ENCODE results near the gene OAS3. TPM values are rescaled to one million over a fixed set of nuclear protein-coding genes. Genes with fewer than 3 reads are reported as not detected.

Gene OAS3
- polyA plus RNA-seq, 4 donors, result 3.8 to 13.1 (median 7.3) TPM

GRCh38 chr12:112965643-112966042 lies 27.4 kb downstream of the OAS3 start:
- DNase-seq, result no peak
- H3K27ac ChIP-seq (ENCODE audit: low read depth in 1 of 3, low read length in 2 of 3), result no peak overlapping the region
- no peaks in the 10 kb centered on the region for H3K4me1 ChIP-seq (ENCODE audit: control insufficient read depth in 3 of 3, insufficient read depth in 2 of 3, low read depth in 1 of 3, low read length in 2 of 3)
- no peaks in the 10 kb centered on the region for H3K9me3 ChIP-seq (ENCODE audit: control insufficient read depth in 2 of 2, insufficient read depth in 1 of 2, low read depth in 1 of 2, low read length in 1 of 2)
- 92 to 95% (median 93%) methylated on average over 15 of the region's 15 CpGs for WGBS, 3 donors
- FAIRE-seq, result no peak
- peaks cover 22 to 56% (median 26%) of the 10 kb centered on the region in 3 donors for H3K36me3 ChIP-seq (ENCODE audit: control insufficient read depth in 3 of 3, insufficient read depth in 2 of 3, low read depth in 1 of 3, low read length in 3 of 3)
- no peaks in the 10 kb centered on the region for H3K27me3 ChIP-seq (ENCODE audit: control insufficient read depth in 3 of 3, insufficient read depth in 3 of 3, low read length in 3 of 3)
- H3K4me3 ChIP-seq (ENCODE audit: low read depth in 1 of 3, low read length in 3 of 3), result no peak overlapping the region

- no peaks in the 10 kb centered on the region for H3K9me3 ChIP-seq (ENCODE audit: control insufficient read depth in 2 of 2, insufficient read depth in 1 of 2, low read depth in 1 of 2, low read length in 1 of 2)
- H3K27ac ChIP-seq (ENCODE audit: low read depth in 1 of 3, low read length in 2 of 3), result no peak overlapping the region
- H3K27me3 ChIP-seq (ENCODE audit: control insufficient read depth in 3 of 3, insufficient read depth in 3 of 3, low read length in 3 of 3), result no peaks in the 10 kb centered on the region
- WGBS, 3 donors, result 90 to 97% (median 94%) methylated on average over 9 of the region's 9 CpGs
- DNase-seq (no peak), FAIRE-seq (no peak)
- H3K4me1 ChIP-seq (ENCODE audit: control insufficient read depth in 3 of 3, insufficient read depth in 2 of 3, low read depth in 1 of 3, low read length in 2 of 3), result no peaks in the 10 kb centered on the region
- H3K36me3 ChIP-seq (ENCODE audit: control insufficient read depth in 3 of 3, insufficient read depth in 2 of 3, low read depth in 1 of 3, low read length in 3 of 3), result peaks cover 21 to 49% (median 22%) of the 10 kb centered on the region in 3 donors
- no peak overlapping the region for H3K4me3 ChIP-seq (ENCODE audit: low read depth in 1 of 3, low read length in 3 of 3)
These were observed 29.0 kb downstream of the OAS3 start for GRCh38 chr12:112967306-112967705.

DNA sequence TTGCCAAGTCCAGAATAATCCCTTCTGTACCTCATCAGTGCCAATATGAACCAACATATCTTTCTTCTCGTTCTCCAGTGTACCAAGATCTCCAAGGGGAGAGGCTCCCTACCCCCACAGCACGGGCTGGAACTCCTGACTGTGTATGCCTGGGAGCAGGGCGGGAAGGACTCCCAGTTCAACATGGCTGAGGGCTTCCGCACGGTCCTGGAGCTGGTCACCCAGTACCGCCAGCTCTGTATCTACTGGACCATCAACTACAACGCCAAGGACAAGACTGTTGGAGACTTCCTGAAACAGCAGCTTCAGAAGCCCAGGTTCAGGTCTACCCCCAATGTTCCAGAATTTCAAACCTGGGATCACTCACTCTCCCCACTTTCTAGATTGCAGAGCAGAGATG lies 29.6 kb downstream of the OAS3 start:
- no peak overlapping the region for H3K27ac ChIP-seq (ENCODE audit: low read depth in 1 of 3, low read length in 2 of 3)
- H3K4me3 ChIP-seq (ENCODE audit: low read depth in 1 of 3, low read length in 3 of 3), result no peak overlapping the region
- no peaks in the 10 kb centered on the region for H3K9me3 ChIP-seq (ENCODE audit: control insufficient read depth in 2 of 2, insufficient read depth in 1 of 2, low read depth in 1 of 2, low read length in 1 of 2)
- FAIRE-seq, result no peak
- WGBS, 3 donors, result 92 to 95% (median 94%) methylated on average over 7 of the region's 7 CpGs
- H3K27me3 ChIP-seq (ENCODE audit: control insufficient read depth in 3 of 3, insufficient read depth in 3 of 3, low read length in 3 of 3), result no peaks in the 10 kb centered on the region
- DNase-seq, result no peak
- H3K36me3 ChIP-seq (ENCODE audit: control insufficient read depth in 3 of 3, insufficient read depth in 2 of 3, low read depth in 1 of 3, low read length in 3 of 3), result peaks cover 17 to 44% (median 19%) of the 10 kb centered on the region in 3 donors
- no peaks in the 10 kb centered on the region for H3K4me1 ChIP-seq (ENCODE audit: control insufficient read depth in 3 of 3, insufficient read depth in 2 of 3, low read depth in 1 of 3, low read length in 2 of 3)

DNA sequence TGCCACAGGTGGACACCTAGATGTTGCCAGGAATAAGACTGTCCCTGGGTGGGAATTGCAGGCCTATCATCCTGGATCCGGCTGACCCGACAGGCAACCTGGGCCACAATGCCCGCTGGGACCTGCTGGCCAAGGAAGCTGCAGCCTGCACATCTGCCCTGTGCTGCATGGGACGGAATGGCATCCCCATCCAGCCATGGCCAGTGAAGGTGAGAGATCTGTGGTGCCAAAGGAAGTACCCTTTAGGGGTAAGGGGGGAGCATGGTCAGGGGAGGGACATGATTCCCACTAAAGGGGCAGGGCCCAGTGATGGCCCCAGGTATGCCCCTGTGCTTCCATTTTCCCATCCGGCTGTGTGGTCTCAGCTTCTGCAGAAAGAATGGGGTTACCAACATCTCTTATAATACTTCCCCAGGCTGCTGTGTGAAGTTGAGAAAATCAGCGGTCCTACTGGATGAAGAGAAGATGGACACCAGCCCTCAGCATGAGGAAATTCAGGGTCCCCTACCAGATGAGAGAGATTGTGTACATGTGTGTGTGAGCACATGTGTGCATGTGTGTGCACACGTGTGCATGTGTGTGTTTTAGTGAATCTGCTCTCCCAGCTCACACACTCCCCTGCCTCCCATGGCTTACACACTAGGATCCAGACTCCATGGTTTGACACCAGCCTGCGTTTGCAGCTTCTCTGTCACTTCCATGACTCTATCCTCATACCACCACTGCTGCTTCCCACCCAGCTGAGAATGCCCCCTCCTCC lies 31.5 kb downstream of the OAS3 start:
- H3K4me1 ChIP-seq (ENCODE audit: control insufficient read depth in 3 of 3, insufficient read depth in 2 of 3, low read depth in 1 of 3, low read length in 2 of 3), result no peaks in the 10 kb centered on the region
- H3K36me3 ChIP-seq (ENCODE audit: control insufficient read depth in 3 of 3, insufficient read depth in 2 of 3, low read depth in 1 of 3, low read length in 3 of 3), result peaks cover 7 to 32% (median 13%) of the 10 kb centered on the region in 3 donors
- H3K9me3 ChIP-seq (ENCODE audit: control insufficient read depth in 2 of 2, insufficient read depth in 1 of 2, low read depth in 1 of 2, low read length in 1 of 2), result no peaks in the 10 kb centered on the region
- 96 to 97% (median 96%) methylated on average over 8 of the region's 8 CpGs for WGBS, 3 donors
- H3K4me3 ChIP-seq (ENCODE audit: low read depth in 1 of 3, low read length in 3 of 3), result no peak overlapping the region
- DNase-seq (no peak), FAIRE-seq (no peak)
- H3K27me3 ChIP-seq (ENCODE audit: control insufficient read depth in 3 of 3, insufficient read depth in 3 of 3, low read length in 3 of 3), result no peaks in the 10 kb centered on the region
- no peak overlapping the region for H3K27ac ChIP-seq (ENCODE audit: low read depth in 1 of 3, low read length in 2 of 3)

GRCh38 chr12:112970391-112970790 lies 32.1 kb downstream of the OAS3 start:
- DNase-seq (no peak), FAIRE-seq (no peak)
- H3K27ac ChIP-seq (ENCODE audit: low read depth in 1 of 3, low read length in 2 of 3), result no peak overlapping the region
- WGBS, 3 donors, result 82 to 97% (median 95%) methylated on average over 2 of the region's 2 CpGs
- H3K36me3 ChIP-seq (ENCODE audit: control insufficient read depth in 3 of 3, insufficient read depth in 2 of 3, low read depth in 1 of 3, low read length in 3 of 3), result peaks cover 7 to 26% (median 13%) of the 10 kb centered on the region in 3 donors
- H3K4me1 ChIP-seq (ENCODE audit: control insufficient read depth in 3 of 3, insufficient read depth in 2 of 3, low read depth in 1 of 3, low read length in 2 of 3), result no peaks in the 10 kb centered on the region
- H3K27me3 ChIP-seq (ENCODE audit: control insufficient read depth in 3 of 3, insufficient read depth in 3 of 3, low read length in 3 of 3), result no peaks in the 10 kb centered on the region
- H3K9me3 ChIP-seq (ENCODE audit: control insufficient read depth in 2 of 2, insufficient read depth in 1 of 2, low read depth in 1 of 2, low read length in 1 of 2), result no peaks in the 10 kb centered on the region
- H3K4me3 ChIP-seq (ENCODE audit: low read depth in 1 of 3, low read length in 3 of 3), result no peak overlapping the region

- H3K36me3 ChIP-seq (ENCODE audit: control insufficient read depth in 3 of 3, insufficient read depth in 2 of 3, low read depth in 1 of 3, low read length in 3 of 3), result peaks cover under 1 to 18% (median 8%) of the 10 kb centered on the region in 3 donors
- DNase-seq (peak in 1 of 2 donors; percentile 8), FAIRE-seq (no peak)
- 58 to 83% (median 83%) methylated on average over 5 of the region's 5 CpGs for WGBS, 3 donors
- H3K27ac ChIP-seq (ENCODE audit: low read depth in 1 of 3, low read length in 2 of 3), result no peak overlapping the region
- H3K9me3 ChIP-seq (ENCODE audit: control insufficient read depth in 2 of 2, insufficient read depth in 1 of 2, low read depth in 1 of 2, low read length in 1 of 2), result no peaks in the 10 kb centered on the region
- no peak overlapping the region for H3K4me3 ChIP-seq (ENCODE audit: low read depth in 1 of 3, low read length in 3 of 3)
- no peaks in the 10 kb centered on the region for H3K4me1 ChIP-seq (ENCODE audit: control insufficient read depth in 3 of 3, insufficient read depth in 2 of 3, low read depth in 1 of 3, low read length in 2 of 3)
- no peaks in the 10 kb centered on the region for H3K27me3 ChIP-seq (ENCODE audit: control insufficient read depth in 3 of 3, insufficient read depth in 3 of 3, low read length in 3 of 3)
These were observed 33.0 kb downstream of the OAS3 start for GRCh38 chr12:112971248-112971647.

DNA sequence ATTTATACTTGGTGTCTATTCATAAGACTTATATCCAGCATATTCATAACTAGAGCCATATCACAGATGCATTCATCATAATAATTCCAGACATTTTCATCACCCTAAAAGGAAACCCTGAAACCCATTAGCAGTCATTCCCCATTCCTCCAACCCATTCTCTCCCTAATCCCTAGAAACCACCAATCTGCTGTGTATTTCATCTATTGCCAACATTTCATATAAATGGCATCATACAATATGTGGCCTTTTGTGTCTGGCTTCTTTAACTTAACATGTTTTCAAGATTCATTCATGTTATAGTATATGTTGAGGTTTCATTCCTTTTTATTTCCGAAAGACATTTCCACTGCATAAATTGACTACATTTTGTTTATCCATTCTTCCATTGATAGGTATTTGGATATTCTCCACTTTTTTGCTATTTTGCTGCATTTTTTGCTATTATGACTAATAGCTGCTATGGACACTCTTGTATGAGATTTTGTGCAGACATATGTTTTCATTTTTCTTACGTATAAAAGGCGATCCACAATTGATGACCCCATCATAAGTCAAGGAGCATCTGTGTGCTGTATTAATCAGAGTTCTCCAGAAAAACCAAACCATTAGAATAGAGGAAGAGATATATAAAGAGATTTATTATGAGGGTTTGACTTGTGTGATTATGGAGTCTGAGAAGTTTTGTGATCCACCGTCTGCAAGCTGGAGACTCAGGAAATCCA lies 34.9 kb downstream of the OAS3 start:
- 78 to 94% (median 93%) methylated on average over 4 of the region's 4 CpGs for WGBS, 3 donors
- Histone ChIP-seq H3K9me3 (ENCODE audit: control insufficient read depth in 2 of 2, insufficient read depth in 1 of 2, low read depth in 1 of 2, low read length in 1 of 2) (no peaks in the 10 kb centered on the region), H3K4me3 (ENCODE audit: low read depth in 1 of 3, low read length in 3 of 3) (no peak overlapping the region), H3K4me1 (ENCODE audit: control insufficient read depth in 3 of 3, insufficient read depth in 2 of 3, low read depth in 1 of 3, low read length in 2 of 3) (no peaks in the 10 kb centered on the region), H3K27ac (ENCODE audit: low read depth in 1 of 3, low read length in 2 of 3) (no peak overlapping the region), H3K27me3 (ENCODE audit: control insufficient read depth in 3 of 3, insufficient read depth in 3 of 3, low read length in 3 of 3) (no peaks in the 10 kb centered on the region), H3K36me3 (ENCODE audit: control insufficient read depth in 3 of 3, insufficient read depth in 2 of 3, low read depth in 1 of 3, low read length in 3 of 3) (peaks cover 0 to 8% (median 8%) of the 10 kb centered on the region in 3 donors)
- no peak for FAIRE-seq
- no peak for DNase-seq

DNA sequence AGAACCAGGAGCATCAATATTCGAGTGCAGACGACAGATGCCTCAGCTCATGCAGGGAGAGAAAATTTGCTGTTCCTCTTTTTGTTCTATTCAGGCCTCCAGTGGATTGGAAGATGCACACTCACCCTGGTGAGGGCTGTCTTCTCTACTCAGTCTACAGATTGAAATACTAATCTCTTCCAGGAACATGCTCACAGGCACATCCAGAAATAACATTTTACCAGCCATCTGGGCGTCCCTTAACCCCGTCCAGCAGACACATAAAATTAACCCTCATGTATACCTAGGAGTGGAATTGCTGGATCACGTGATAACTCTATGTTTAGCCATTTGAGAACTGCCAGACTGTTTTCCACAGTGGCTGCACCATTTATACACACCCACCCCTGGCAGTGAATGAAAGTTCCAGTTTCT lies 35.6 kb downstream of the OAS3 start:
- DNase-seq (no peak), FAIRE-seq (no peak)
- Histone ChIP-seq H3K36me3 (ENCODE audit: control insufficient read depth in 3 of 3, insufficient read depth in 2 of 3, low read depth in 1 of 3, low read length in 3 of 3) (peaks cover 0 to 8% (median 8%) of the 10 kb centered on the region in 3 donors), H3K4me1 (ENCODE audit: control insufficient read depth in 3 of 3, insufficient read depth in 2 of 3, low read depth in 1 of 3, low read length in 2 of 3) (no peaks in the 10 kb centered on the region), H3K9me3 (ENCODE audit: control insufficient read depth in 2 of 2, insufficient read depth in 1 of 2, low read depth in 1 of 2, low read length in 1 of 2) (no peaks in the 10 kb centered on the region), H3K27ac (ENCODE audit: low read depth in 1 of 3, low read length in 2 of 3) (no peak overlapping the region), H3K4me3 (ENCODE audit: low read depth in 1 of 3, low read length in 3 of 3) (no peak overlapping the region), H3K27me3 (ENCODE audit: control insufficient read depth in 3 of 3, insufficient read depth in 3 of 3, low read length in 3 of 3) (no peaks in the 10 kb centered on the region)
- WGBS, 3 donors, result 37 to 65% (median 48%) methylated on average over 5 of the region's 5 CpGs

All from small intestine (tissue), 7 donors.